Measurements from ENCODE around the gene ATG9B. TPM values are rescaled to one million over a fixed set of nuclear protein-coding genes. Genes with fewer than 3 reads are reported as not detected.

ATG9B gene
- total and polyA plus RNA-seq, 2 of the 13 experiments (the other 11 are each of a cell fraction or from before 2014, with no cell fraction given): 0.24 TPM; not detected in 1

DNA sequence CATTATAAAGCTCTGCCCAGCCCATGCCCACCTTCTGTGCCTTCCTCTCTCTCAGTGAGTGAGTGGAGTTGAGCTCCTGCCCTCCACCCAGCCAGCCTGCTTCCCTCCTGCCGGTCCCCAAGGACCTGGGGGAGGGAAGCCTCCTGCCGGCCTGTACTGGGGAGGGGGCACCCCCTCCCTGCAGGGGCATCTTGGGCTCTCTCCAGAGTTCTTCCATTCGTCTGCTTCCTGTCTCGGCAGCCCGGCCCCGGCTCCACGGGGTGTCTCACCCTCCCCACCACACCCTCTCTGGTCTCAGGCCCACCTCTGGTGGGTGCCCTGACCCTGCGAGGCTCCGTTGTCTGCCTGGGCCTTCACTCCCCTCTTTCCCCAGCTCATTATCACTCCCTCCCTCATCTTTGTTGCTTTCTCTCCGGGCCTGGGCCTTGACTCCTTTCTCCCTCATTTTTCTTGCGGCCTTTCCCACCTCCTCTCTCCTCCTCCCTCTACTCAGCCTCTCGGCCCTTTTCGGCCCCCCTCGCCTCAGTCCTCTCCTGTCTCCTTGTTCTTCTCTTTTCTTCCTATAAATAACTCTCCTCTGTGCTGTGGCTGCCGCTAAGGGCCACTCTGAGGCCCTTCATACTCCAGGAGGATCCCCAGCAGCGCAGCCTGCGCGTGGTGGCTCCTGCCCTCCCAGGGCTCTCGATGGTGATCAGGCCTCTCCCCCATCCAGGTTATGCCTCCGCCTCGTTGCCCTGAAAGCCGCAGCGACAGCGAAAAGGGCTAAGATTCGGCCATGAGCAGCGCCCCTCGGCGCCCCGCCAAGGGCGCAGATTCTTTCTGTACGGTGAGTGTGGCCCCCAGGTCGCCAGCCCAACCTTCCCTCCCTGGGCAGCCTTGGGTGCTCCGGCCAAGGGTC, 37.2 kb upstream of the ATG9B start (continued):
- TF ChIP-seq, protein P1, sequence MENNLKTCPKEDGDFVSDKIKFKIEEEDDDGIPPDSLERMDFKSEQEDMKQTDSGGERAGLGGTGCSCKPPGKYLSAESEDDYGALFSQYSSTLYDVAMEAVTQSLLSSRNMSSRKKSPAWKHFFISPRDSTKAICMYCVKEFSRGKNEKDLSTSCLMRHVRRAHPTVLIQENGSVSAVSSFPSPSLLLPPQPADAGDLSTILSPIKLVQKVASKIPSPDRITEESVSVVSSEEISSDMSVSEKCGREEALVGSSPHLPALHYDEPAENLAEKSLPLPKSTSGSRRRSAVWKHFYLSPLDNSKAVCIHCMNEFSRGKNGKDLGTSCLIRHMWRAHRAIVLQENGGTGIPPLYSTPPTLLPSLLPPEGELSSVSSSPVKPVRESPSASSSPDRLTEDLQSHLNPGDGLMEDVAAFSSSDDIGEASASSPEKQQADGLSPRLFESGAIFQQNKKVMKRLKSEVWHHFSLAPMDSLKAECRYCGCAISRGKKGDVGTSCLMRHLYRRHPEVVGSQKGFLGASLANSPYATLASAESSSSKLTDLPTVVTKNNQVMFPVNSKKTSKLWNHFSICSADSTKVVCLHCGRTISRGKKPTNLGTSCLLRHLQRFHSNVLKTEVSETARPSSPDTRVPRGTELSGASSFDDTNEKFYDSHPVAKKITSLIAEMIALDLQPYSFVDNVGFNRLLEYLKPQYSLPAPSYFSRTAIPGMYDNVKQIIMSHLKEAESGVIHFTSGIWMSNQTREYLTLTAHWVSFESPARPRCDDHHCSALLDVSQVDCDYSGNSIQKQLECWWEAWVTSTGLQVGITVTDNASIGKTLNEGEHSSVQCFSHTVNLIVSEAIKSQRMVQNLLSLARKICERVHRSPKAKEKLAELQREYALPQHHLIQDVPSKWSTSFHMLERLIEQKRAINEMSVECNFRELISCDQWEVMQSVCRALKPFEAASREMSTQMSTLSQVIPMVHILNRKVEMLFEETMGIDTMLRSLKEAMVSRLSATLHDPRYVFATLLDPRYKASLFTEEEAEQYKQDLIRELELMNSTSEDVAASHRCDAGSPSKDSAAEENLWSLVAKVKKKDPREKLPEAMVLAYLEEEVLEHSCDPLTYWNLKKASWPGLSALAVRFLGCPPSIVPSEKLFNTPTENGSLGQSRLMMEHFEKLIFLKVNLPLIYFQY (CRISPR knock-in tag; IDR thresholded peaks at IDR 0.05; ENCODE audit: borderline replicate concordance): no peak
- TF ChIP-seq ZBTB38 (CRISPR knock-in tag; IDR thresholded peaks at IDR 0.05): 0 out of 2 replicates have a peak, but pooled peaks have one; percentile 7

DNA sequence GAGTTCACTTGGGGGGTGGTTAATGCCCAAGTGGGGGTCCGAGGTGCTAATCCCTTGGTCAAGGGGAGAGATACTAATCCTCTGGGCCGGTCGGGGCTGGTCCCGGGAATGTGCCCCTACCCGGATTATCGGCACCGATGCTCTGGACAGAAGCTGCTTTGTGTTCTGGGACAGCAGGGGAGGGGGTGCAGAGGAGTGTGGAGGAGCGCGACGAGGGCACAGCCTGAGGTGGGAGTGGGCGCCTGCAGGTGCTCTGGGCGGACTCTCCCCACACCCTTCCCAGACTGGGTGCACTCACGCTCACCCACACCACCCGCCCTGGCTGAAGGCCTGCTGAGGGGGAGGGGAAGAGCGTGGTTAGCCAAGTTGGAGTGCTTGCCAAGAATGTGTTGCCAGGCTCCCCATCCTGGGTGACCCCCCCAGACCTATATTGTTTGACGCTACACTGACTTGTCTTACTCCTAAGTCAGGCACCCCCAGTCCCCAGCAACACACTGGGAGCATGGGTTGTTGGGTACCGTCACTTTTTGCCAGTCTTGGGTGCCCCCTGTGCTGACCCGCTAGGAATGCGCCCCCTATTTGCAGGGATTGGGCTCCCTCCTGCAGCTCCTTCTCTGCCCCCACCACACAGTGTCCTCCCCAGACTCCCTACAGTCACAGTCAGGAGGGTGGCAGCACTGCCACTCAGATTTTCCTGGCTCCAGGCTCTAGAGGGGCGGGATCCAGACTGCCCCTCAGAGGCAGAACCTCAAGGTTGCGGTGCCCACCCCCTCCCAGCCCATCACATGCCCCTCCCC, 36.3 kb upstream of the ATG9B start:
- H3K36me3 ChIP-seq (replicated peaks in 1 of 2; ENCODE audit: control insufficient read depth in 1 of 2, insufficient read depth in 2 of 2, low read length in 2 of 2): peaks cover 3 to 14% of the 10 kb centered on the region in 2 experiments; a peak in 4 of 5 replicates
- peak overlapping the region; percentile 69 to 92 (median 90) for H3K4me3 ChIP-seq (replicated peaks in 1 of 3; ENCODE audit: insufficient read depth in 1 of 3, low read depth in 2 of 3, low read length in 3 of 3)
- H4K20me1 ChIP-seq (ENCODE audit: insufficient read depth, low read length): peaks cover 4% of the 10 kb centered on the region; the same call in 1 of the 2 replicates
- no peak for ATAC-seq
- no peak for FAIRE-seq
- no peaks in the 10 kb centered on the region; a peak in 1 of 5 replicates for H3K27me3 ChIP-seq (ENCODE audit: control insufficient read depth in 1 of 2, insufficient read depth in 2 of 2, low read length in 2 of 2)
- H3K9me3 ChIP-seq (ENCODE audit: low read length): no peaks in the 10 kb centered on the region
- peak; percentile 42 for DNase-seq (ENCODE audit: low spot score)
- H3K9ac ChIP-seq (ENCODE audit: insufficient read depth, low read depth, low read length): peak overlapping the region; percentile 71
- peak overlapping the region; percentile 86 for H3K27ac ChIP-seq (ENCODE audit: extremely low read length, insufficient read depth, low read length)
- H2AFZ ChIP-seq (ENCODE audit: low read length): no peak overlapping the region
- peak overlapping the region; percentile 98 for H3K4me2 ChIP-seq (ENCODE audit: low read depth, low read length)
- CTCF ChIA-PET (ENCODE audit: low intra/inter-chr PET ratio, low total read pairs): interaction anchor here (0.8 kb wide), 1 partner anchor 50 kb away, joined by 3 read pairs; no protein-coding TSS in a partner anchor
- 1% methylated on average over 7 of the region's 21 CpGs for WGBS (ENCODE audit: low lambda C conversion rate)
- POLR2A ChIA-PET: interaction anchor here (1.4 to 4.4 kb wide), 4 partner anchors 21 to 33 kb away, joined by 4 to 144 read pairs (median 7); partner anchors contain the start of genes ABCB8, AGAP3, FASTK and TMUB1
- H3K79me2 ChIP-seq (ENCODE audit: insufficient read depth, low read length): peaks cover 16% of the 10 kb centered on the region
- in situ Hi-C loops (cut with HindIII; ENCODE audit: extremely low pct_ligation_motif_present, low pct_unique_long_range_greater_than_20kb): no loop called here
- no TSS peak for BruUV-seq (replicated peaks)
- H3K4me1 ChIP-seq (ENCODE audit: insufficient read depth, low read length): peaks cover 61% of the 10 kb centered on the region
- intact Hi-C loops (cut with micrococcal nuclease; ENCODE audit: unreplicated experiment): no loop called here
- 0 out of 2 replicates have a peak, but pooled peaks have one; percentile 25 for TF ChIP-seq KDM5B (CRISPR knock-in tag; IDR thresholded peaks at IDR 0.05; ENCODE audit: borderline replicate concordance)
- TF ChIP-seq GATAD1 (CRISPR knock-in tag; IDR thresholded peaks at IDR 0.05): 0 out of 2 replicates have a peak, but pooled peaks have one; percentile 12
- peak; percentile 17; the same call in 1 of the 2 replicates for TF ChIP-seq ZNF563 (CRISPR knock-in tag; IDR thresholded peaks at IDR 0.05)
- 0 out of 2 replicates have a peak, but pooled peaks have one; percentile 59 for TF ChIP-seq HNRNPL (IDR thresholded peaks at IDR 0.05; ENCODE audit: low read depth, low read length)
- TF ChIP-seq HNRNPLL (IDR thresholded peaks at IDR 0.05; ENCODE audit: low read depth, low read length, poor library complexity, severe bottlenecking): peak; percentile 36
- TF ChIP-seq, protein P2, sequence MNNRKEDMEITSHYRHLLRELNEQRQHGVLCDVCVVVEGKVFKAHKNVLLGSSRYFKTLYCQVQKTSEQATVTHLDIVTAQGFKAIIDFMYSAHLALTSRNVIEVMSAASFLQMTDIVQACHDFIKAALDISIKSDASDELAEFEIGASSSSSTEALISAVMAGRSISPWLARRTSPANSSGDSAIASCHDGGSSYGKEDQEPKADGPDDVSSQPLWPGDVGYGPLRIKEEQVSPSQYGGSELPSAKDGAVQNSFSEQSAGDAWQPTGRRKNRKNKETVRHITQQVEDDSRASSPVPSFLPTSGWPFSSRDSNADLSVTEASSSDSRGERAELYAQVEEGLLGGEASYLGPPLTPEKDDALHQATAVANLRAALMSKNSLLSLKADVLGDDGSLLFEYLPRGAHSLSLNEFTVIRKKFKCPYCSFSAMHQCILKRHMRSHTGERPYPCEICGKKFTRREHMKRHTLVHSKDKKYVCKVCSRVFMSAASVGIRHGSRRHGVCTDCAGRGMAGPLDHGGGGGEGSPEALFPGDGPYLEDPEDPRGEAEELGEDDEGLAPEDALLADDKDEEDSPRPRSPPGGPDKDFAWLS (CRISPR knock-in tag; IDR thresholded peaks at IDR 0.05; ENCODE audit: borderline replicate concordance): 0 out of 2 replicates have a peak, but pooled peaks have one; percentile 69
- TF ChIP-seq NCOA2 (CRISPR knock-in tag; IDR thresholded peaks at IDR 0.05): no peak
